ENCODE measurements around the gene PREPL. TPM values are rescaled to one million over a fixed set of nuclear protein-coding genes. Genes with fewer than 3 reads are reported as not detected.

Gene PREPL
- total RNA-seq, 2 experiments from 2014 or later: 30.0 to 31.4 TPM

DNA sequence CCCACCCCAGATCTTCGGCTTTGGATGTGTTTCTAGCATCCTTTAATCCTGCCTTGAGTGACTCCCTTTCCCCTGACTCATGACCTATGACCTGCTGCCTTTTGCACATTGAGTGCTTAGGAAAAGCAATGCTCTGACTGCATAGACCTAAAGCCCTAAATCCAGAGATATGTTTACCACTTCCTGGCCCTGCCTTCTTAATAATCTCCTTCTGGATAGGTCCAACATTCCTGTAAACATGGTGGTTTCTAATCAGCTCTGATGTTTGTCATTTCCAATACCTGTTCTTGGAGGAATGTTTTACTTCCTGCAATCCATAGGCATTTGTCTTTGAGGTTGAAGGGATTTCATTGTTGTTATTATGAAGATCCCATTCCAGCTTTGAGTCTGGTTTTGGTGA lies 83.8 kb downstream of the PREPL start:
- no peak for DNase-seq
- H3K27me3 Mint-ChIP-seq: no peaks in the 10 kb centered on the region
- H3K9me3 ChIP-seq (ENCODE audit: control insufficient read depth in 1 of 2, insufficient read depth in 1 of 2, low read length in 2 of 2): no peaks in the 10 kb centered on the region
- ChIA-PET POLR2A (no interaction called here), CTCF (no interaction called here)
- no peak for ATAC-seq (ENCODE audit: poor library complexity)
- no peak overlapping the region for H3K27ac ChIP-seq (ENCODE audit: low read depth in 1 of 2, low read length in 2 of 2)
- H3K4me1 ChIP-seq (ENCODE audit: insufficient read depth, low read length): no peaks in the 10 kb centered on the region
- no peak overlapping the region for H3K4me3 ChIP-seq (ENCODE audit: low read length)
- H3K36me3 ChIP-seq (ENCODE audit: insufficient read depth, low read length): no peaks in the 10 kb centered on the region
- H3K4me3 Mint-ChIP-seq: no peak overlapping the region
- H3K27me3 ChIP-seq (ENCODE audit: control insufficient read depth in 1 of 2, insufficient read depth in 2 of 2, low read length in 2 of 2): no peaks in the 10 kb centered on the region
- H3K4me1 Mint-ChIP-seq (ENCODE audit: low read depth): no peaks in the 10 kb centered on the region
- H3K36me3 Mint-ChIP-seq (ENCODE audit: low read depth): no peaks in the 10 kb centered on the region
- intact Hi-C loops (cut with DNase I, micrococcal nuclease): no loop called here
- no peaks in the 10 kb centered on the region for H3K9me3 Mint-ChIP-seq
- TF ChIP-seq, protein P1, sequence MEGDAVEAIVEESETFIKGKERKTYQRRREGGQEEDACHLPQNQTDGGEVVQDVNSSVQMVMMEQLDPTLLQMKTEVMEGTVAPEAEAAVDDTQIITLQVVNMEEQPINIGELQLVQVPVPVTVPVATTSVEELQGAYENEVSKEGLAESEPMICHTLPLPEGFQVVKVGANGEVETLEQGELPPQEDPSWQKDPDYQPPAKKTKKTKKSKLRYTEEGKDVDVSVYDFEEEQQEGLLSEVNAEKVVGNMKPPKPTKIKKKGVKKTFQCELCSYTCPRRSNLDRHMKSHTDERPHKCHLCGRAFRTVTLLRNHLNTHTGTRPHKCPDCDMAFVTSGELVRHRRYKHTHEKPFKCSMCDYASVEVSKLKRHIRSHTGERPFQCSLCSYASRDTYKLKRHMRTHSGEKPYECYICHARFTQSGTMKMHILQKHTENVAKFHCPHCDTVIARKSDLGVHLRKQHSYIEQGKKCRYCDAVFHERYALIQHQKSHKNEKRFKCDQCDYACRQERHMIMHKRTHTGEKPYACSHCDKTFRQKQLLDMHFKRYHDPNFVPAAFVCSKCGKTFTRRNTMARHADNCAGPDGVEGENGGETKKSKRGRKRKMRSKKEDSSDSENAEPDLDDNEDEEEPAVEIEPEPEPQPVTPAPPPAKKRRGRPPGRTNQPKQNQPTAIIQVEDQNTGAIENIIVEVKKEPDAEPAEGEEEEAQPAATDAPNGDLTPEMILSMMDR (IDR thresholded peaks at IDR 0.05): no peak
- no peak overlapping the region for H3K27ac Mint-ChIP-seq

DNA sequence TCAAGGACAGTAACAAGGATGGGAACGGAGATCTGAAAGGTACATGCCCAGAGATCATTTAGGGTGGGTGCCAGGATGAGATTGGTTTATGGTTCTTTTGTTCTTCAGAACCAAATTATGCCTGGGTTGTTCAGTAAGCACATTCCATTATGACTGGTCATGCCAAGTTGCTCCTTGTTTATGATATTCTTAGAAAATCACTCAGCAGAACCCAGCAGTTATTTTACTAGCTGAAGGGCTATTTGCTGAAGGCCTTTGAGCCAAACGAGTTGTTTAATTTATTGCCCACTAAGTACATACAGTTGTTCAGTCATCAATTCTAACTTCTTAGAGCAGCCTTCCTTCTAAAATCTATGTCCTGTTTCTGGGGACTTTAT lies 85.4 kb downstream of the PREPL start:
- DNase-seq (no peak), ATAC-seq (ENCODE audit: poor library complexity) (no peak)
- Mint-ChIP-seq H3K27me3 (no peaks in the 10 kb centered on the region), H3K27ac (no peak overlapping the region), H3K9me3 (no peaks in the 10 kb centered on the region), H3K4me3 (no peak overlapping the region), H3K4me1 (ENCODE audit: low read depth) (no peaks in the 10 kb centered on the region), H3K36me3 (ENCODE audit: low read depth) (no peaks in the 10 kb centered on the region)
- CTCF ChIA-PET: no interaction called here
- Histone ChIP-seq H3K36me3 (ENCODE audit: insufficient read depth, low read length) (no peaks in the 10 kb centered on the region), H3K27me3 (ENCODE audit: control insufficient read depth in 1 of 2, insufficient read depth in 2 of 2, low read length in 2 of 2) (no peaks in the 10 kb centered on the region), H3K4me1 (ENCODE audit: insufficient read depth, low read length) (no peaks in the 10 kb centered on the region), H3K4me3 (ENCODE audit: low read length) (no peak overlapping the region), H3K9me3 (ENCODE audit: control insufficient read depth in 1 of 2, insufficient read depth in 1 of 2, low read length in 2 of 2) (no peaks in the 10 kb centered on the region), H3K27ac (ENCODE audit: low read depth in 1 of 2, low read length in 2 of 2) (no peak overlapping the region)
- POLR2A ChIA-PET: no interaction called here
- intact Hi-C loops (cut with DNase I, micrococcal nuclease): no loop called here
- TF ChIP-seq, protein P1 (IDR thresholded peaks at IDR 0.05): no peak

DNA sequence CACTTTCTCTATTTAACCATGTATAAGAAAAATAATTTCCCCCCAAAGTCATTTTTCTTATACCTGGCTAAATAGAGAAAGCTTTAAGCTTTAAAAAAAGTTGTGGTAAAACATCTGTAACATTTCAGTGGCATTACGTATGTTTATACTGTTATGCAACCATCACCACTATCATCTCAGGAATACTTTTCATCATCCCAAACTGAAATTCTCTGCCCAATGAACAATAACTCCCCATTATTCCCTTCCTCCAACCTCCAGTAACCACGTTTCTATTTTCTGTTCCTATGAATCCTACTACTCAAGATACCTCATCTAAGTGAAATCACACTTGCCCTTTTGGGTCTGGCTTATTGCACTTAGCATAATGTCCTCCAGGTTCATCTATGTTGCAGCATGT lies 87.7 kb downstream of the PREPL start:
- H3K27me3 Mint-ChIP-seq: no peaks in the 10 kb centered on the region
- TF ChIP-seq, protein P1 (IDR thresholded peaks at IDR 0.05): no peak
- H3K36me3 Mint-ChIP-seq (ENCODE audit: low read depth): no peaks in the 10 kb centered on the region
- no peak overlapping the region for H3K4me3 Mint-ChIP-seq
- H3K9me3 Mint-ChIP-seq: no peaks in the 10 kb centered on the region
- intact Hi-C loops (cut with DNase I, micrococcal nuclease): no loop called here
- Histone ChIP-seq H3K9me3 (ENCODE audit: control insufficient read depth in 1 of 2, insufficient read depth in 1 of 2, low read length in 2 of 2) (no peaks in the 10 kb centered on the region), H3K4me3 (ENCODE audit: low read length) (no peak overlapping the region), H3K36me3 (ENCODE audit: insufficient read depth, low read length) (no peaks in the 10 kb centered on the region), H3K27me3 (ENCODE audit: control insufficient read depth in 1 of 2, insufficient read depth in 2 of 2, low read length in 2 of 2) (no peaks in the 10 kb centered on the region), H3K4me1 (ENCODE audit: insufficient read depth, low read length) (no peaks in the 10 kb centered on the region), H3K27ac (ENCODE audit: low read depth in 1 of 2, low read length in 2 of 2) (no peak overlapping the region)
- DNase-seq (no peak), ATAC-seq (ENCODE audit: poor library complexity) (no peak)
- CTCF ChIA-PET: interaction anchor here (0.6 to 1.2 kb wide), 3 partner anchors 29 to 98 kb away, joined by 3 to 4 read pairs (median 3); no protein-coding TSS in a partner anchor
- H3K4me1 Mint-ChIP-seq (ENCODE audit: low read depth): no peaks in the 10 kb centered on the region
- no peak overlapping the region for H3K27ac Mint-ChIP-seq
- POLR2A ChIA-PET: no interaction called here

Data from CD4-positive, alpha-beta T cell (primary cell).